HG03469 (cell line): ENCODE data around the gene KDM6A.
A peak's percentile ranks its signal among the peaks of the same experiment; 100 is the strongest.
"Not testable (repeated sequence)": the region's sequence is repeated elsewhere in the genome, so short reads cannot be mapped to it uniquely, and the experiment has no call there.

ENCODE experiments used
- ATAC-seq: cut with Tn5 transposase; IDR thresholded peaks from one replicate; pipeline ENCODE4 v1.9.1; 2021; ENCODE audit warnings: mild to moderate bottlenecking, moderate library complexity, moderate number of reproducible peaks; ENCODE audit not compliant: unreplicated experiment

KDM6A gene

DNA sequence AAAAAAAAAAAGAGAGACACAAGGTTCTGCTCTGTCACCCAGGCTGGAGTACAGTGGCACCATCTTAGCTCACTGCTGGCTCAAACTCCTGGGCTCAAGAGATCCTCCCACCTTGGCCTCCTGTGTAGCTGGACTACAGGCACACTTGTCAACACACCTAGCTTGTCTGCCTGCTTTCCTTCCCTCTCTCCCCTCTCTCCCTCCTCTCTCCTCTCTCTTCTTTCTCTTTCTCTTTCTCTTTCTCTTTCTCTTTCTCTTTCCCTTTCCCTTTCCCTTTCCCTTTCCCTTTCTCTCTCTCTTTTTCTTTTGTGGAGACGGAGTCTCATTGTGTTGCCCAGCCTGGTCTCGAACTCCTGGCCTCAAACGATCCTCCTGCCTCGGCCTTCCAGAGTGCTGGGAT lies 195.6 kb downstream of the KDM6A start:
- no peak for ATAC-seq

- no peak for ATAC-seq
These were observed 197.4 kb downstream of the KDM6A start for GRCh38 chrX:45070116-45071007.

GRCh38 chrX:45073011-45073410 lies 200.0 kb downstream of the KDM6A start:
- ATAC-seq, result not testable (repeated sequence)

DNA sequence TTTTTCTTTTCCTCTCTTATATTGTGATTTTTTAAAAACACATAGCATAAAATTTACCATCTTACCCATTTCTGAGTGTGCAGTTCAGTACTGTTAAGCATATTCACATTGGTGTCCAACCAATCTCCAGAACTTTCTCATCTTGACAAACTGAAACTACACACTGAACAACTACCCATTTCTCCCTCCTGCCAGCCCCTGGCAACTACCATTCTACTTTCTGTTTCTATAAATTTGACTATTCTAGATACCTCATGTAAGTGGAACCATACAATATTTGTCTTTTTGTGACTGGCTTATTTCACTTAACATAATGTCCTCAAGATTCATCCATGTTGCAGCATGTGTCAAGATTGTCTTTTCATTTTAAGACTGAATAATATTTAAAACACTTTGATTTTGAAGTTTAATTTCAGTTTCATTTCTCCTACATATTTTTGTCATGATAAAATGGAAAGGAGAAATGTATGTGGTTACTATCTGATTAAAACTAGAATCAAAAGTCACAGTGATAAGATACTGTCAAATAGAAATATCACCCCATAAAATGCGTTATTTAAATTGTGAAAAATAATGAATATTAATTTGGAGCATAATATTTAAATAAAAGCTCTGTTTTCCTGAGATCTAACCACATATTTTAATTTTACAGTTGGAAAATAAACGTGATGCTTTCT lies 204.9 kb downstream of the KDM6A start:
- peak; percentile 58 for ATAC-seq

DNA sequence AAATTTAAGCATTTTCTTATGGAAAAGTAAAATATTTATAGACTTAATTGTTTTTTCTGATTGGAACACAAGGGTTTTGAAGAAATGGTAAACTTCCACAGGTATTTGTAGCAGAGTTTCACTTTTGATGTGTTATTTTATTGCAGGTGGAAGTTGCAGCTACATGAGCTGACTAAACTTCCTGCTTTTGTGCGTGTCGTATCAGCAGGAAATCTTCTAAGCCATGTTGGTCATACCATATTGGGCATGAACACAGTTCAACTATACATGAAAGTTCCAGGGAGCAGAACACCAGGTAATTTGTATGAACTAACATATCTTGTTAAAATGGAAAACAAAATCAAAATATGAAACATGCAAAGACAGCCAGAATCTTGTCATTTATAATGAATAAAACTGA lies 210.3 kb downstream of the KDM6A start:
- ATAC-seq, result no peak

GRCh38 chrX:45110494-45110893 lies 237.5 kb downstream of the KDM6A start:
- ATAC-seq, result no peak

GRCh38 chrX:45126158-45126557 lies 253.2 kb downstream of the KDM6A start:
- ATAC-seq, result no peak

DNA sequence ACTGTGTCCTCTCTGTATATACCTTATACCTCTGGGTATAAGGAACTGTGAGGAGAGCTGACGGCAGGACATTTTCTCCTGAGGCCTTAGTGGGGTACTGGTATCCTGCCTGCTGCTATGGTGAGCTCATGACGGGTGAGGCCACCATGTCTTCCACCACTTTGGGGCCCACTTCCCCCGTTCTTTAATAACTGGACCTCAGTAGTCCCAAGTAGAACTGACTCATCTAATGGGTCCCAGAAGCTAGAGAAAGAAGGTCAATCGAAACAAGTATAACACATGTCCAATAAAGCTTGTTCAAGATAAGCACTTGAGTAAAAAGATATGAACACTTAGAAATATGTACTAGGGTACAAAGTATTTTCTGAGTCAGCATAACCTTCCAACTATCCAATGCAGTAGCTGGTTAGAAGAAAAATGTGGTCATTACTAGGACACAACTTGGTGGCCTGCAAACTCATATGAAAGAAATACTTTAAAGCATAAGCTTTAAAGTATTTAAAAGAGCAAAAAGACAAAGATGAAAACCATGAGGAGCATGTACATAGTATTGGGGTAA lies 256.0 kb downstream of the KDM6A start:
- no peak for ATAC-seq

- ATAC-seq, result no peak
These were observed 260.5 kb downstream of the KDM6A start for GRCh38 chrX:45133465-45133864.

GRCh38 chrX:45134315-45134731 lies 261.3 kb downstream of the KDM6A start:
- no peak for ATAC-seq

DNA sequence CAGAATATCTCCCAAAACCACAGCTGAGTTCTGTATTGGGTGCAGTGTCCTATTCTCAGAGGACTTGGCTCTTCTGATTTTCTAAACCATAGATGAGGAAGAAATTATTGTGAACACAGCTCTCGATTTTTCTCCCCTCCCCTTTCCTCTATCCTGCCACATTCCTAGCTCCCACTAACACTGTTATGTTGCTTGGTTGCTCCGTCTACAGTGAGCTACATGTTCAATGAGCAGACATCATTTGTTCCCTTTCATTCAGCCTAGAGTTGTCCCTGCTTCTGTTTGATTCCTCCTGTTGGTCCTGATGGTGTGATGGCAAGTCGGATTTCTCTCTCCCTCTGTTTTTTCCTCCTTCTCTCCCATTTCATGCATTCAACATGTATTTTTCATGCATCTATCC lies 261.8 kb downstream of the KDM6A start:
- no peak for ATAC-seq

DNA sequence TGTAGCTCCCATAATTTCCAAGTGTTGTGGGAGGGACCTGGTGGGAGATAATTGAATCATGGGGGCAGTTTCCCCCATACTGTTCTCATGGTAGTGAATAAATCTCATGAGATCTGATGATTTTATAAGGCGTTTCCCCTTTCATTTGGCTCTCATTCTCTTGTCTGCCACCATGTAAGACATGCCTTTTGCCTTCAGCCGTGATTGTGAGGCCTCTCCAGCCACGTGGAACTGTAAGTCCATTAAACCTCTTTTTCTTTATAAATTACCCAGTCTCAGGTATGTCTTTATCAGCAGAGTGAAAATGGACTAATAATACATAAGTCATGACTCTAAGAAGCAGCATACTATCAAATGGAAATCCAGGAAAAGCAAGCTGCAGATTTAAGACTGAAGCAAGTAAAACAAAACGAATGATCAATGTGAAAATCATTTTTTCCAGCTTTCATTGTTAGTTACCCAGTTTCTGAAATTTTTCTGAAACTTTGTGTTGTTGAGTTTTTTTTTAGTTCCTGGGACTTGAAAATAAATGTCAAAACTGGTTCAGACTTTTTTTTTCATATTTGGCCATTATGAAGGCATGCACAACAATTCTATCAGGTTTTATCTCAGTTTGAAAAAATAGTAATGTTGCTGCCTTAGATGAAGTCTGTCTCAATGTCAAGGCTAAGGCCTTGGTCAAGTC lies 262.5 kb downstream of the KDM6A start:
- not testable (repeated sequence) for ATAC-seq

DNA sequence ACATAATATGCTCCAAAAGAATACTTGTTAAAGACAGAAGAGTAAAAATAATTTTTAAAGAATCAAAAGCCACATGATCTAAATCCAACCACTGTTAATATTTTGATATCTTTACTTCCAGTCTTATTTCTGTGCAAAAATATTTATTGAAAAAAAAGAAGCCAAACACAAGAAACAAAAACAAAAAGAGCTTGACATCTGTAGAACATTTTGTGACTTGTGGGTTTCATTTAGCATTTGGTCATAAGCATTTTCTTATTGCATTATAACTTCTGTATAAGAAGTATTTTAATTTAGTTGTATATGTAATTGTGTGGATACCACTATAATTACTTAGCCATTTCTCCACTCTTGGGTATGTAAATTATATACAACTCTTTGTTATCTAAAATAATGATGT lies 264.5 kb downstream of the KDM6A start:
- ATAC-seq, result no peak

DNA sequence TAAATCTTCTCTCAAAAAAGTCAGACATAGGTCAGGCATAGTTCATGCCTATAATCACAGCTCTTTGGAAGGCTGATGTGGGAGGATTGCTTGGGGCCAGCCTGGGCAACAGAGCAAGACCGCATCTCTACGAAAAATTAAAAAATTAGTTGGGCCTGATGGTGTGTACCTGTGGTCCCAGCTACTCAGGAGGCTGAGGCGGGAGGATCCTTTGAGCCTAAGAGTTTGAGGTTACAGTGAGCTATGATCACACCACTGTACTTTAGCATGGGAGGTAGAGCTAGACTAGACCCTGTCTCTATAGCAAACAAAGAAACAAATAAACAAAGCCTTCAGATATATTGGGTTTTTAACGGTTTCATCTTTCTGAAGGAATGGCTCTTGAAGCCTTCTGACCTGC lies 265.5 kb downstream of the KDM6A start:
- no peak for ATAC-seq

DNA sequence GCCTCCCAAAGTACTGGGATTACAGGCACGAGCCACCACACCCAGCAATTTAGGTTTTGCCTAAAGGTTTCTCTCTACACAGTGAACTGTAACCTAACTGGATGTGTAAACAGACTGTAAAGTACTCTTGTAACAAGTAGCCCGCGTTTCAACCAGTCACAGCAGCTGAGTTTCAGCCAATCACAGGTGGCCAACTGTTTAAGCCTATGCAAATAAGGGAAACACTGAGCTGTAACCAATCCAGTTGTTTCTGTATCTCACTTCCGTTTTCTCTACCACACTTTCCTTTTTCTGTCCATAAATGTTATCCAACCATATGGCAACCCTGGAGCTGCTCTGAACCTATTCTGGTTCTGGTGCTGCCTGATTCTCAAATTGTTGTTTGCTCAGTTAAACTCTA lies 267.8 kb downstream of the KDM6A start:
- no peak for ATAC-seq

DNA sequence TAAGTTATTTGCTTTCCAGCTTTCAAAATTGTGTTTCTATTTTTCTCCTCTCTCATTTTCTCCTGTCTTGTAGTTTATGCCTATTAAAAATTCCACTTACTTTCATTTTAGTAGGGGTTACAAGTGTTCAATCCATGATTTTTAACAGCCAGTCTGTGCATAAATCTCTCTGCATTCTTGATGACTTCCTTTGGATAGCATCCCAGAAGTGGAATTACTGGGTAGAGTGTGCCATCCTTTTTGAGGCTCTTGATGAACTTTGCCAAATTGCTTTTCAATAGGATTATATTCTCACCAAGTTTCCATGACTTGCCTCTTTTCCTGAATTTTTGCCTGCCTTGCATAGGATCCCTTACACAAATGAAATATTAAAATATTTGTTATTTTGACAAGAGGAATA lies 269.2 kb downstream of the KDM6A start:
- ATAC-seq, result no peak

DNA sequence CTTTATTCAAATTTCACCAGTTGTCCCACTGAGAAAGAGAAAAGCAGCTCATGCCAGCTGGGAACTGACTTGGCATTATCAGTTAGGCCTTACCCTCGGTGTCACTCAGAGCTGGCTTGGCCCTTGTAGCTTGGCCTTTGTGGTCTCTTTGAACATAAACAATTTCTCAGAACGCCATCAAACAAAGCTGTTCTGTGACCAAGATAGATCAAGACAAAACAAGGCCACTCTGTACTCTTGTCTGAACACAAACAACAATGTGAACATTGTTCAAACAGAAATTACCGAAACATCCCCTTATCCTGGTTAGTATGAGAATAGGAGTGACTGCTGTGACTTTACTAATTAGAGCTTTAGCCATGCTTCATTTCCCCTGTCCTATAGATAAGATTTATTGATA lies 270.5 kb downstream of the KDM6A start:
- ATAC-seq, result no peak

GRCh38 chrX:45145492-45146215 lies 272.7 kb downstream of the KDM6A start:
- no peak for ATAC-seq

- no peak for ATAC-seq
These were observed 277.8 kb downstream of the KDM6A start for GRCh38 chrX:45150821-45151220.

DNA sequence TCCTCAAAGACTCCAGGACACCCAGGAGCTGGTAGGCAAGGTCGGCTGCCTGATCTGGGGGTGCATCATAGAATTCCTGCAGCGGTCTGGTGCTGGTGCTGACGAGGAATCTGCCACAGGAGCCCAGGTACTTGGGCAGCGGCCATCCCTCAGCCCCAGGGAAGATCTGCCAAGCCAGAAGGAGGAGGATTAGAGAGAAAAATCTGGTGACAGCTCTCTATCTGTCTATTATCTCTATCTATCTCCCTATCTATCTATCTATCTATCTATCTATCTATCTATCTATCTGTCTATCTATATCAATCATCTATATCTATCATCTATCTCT lies 281.0 kb downstream of the KDM6A start:
- no peak for ATAC-seq

GRCh38 chrX:45154462-45154861 lies 281.5 kb downstream of the KDM6A start:
- ATAC-seq, result no peak
